ES-I3 (cell line): ENCODE measurements around the gene HASPIN.

Experiments used
- H3K36me3 ChIP-seq: 2 replicates; pipeline ENCODE4 v1.6.1; 2013; ENCODE audit warnings: mild to moderate bottlenecking, low read length, control low read depth, moderate library complexity; ENCODE audit not compliant: insufficient read depth
- H3K4me1 ChIP-seq: 2 replicates; pipeline ENCODE4 v1.6.1; 2013; ENCODE audit warnings: mild to moderate bottlenecking, control low read depth, low read length; ENCODE audit not compliant: insufficient read depth
- H3K9ac ChIP-seq: 2 replicates; pipeline ENCODE4 v1.6.1; 2013; ENCODE audit warnings: low read depth, mild to moderate bottlenecking, low read length, moderate library complexity
- H3K9me3 ChIP-seq: 2 replicates; pipeline ENCODE4 v1.6.1; 2013; ENCODE audit warnings: mild to moderate bottlenecking, low read length, moderate library complexity; ENCODE audit not compliant: control insufficient read depth, insufficient read depth

The HASPIN gene

DNA sequence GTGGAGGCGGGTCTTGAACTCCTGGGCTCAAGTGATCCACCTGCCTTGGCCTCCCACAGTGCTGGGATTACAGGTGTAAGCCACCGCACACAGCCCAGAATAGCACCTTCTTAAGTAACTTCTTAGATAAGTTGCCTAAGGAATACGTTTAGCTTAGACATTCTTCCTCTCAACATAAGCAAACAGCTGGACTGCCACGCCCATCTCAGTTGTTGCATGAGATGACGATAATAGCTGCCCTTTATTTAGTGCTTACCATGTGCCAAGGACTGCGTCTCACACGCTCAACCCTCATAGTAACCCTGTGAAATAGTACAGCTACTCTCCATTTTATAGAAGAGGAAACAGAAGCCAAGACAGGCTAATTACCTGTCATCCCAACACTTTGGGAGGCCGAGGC is 11.8 kb downstream of the HASPIN start:
- Histone ChIP-seq H3K9ac (no peak overlapping the region), H3K4me1 (peaks cover 5% of the 10 kb centered on the region; the same call in 1 of the 2 replicates), H3K36me3 (no peaks in the 10 kb centered on the region), H3K9me3 (no peaks in the 10 kb centered on the region)

DNA sequence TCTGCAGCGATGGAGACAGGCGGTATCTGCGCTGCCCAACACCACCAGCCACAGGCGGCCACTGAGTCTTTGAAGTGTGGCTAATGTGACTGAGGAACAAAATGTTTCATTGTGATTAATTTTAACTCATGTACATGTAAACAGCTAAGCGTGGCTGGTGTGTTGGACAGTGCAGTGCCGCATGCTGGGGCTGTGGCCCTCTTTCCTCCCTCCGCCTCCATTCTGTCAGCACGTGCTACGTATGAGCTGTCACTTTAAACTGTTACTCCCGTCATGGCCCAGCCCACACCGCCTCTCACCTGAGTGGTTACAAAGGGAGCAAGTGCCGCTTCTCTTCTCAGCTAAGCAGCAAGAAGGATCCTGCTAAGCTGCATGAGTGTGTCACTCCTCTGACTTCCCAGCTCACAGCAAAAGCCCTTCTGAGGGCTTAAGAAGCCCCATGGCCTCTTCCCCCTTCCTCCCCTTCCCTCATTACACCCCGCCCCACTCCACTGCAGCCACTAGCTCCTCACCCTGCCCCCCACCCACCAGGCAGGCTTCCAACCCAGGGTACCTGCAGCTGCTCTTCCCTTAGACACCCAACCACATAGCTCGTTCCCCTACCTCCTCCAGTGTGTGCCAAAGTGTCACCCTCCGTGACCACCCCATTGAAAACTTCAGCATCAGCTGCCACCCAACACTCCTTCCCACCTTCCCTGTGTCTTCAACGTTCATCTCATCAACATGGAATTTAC is 15.0 kb downstream of the HASPIN start:
- H3K9me3 ChIP-seq = no peaks in the 10 kb centered on the region
- H3K36me3 ChIP-seq = no peaks in the 10 kb centered on the region
- H3K4me1 ChIP-seq = no peaks in the 10 kb centered on the region; the same call in 1 of the 2 replicates
- H3K9ac ChIP-seq = no peak overlapping the region

DNA sequence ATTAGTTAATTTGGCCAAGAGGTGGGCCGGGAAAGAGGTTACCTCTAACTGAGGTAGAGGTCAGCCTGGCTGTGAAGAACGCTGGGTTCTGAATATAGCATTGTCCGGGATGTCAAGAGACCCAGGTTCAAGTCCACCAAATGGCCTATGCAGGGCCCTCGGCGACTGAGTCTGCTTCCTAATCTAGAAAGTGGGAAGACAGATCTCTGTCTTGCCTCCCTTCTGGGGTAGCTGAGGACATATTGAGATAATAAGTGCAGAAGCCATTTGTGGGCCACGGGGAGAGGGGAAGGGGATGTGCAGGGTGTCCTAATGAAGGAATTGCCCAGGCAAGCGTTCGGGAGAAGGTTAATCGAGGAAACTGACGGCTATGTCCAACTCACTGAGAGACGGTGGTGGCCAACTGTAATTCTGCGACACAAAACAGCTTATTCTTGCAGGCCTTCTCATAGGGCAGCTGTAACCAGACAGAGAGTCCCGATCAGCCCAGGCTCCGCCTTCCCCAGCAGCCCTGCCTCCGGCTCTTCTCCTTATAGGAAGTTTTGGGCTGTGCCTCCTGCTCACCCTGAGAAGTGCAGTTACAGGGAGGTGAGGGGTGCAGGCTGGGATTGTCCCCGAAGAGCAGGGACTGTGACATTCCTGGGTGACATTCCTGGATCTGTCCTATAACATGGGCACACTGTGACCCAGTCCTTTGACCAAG is 15.9 kb downstream of the HASPIN start:
- no peak overlapping the region for H3K9ac ChIP-seq
- H3K9me3 ChIP-seq = no peaks in the 10 kb centered on the region
- no peaks in the 10 kb centered on the region for H3K36me3 ChIP-seq
- H3K4me1 ChIP-seq = no peaks in the 10 kb centered on the region; the same call in 1 of the 2 replicates

DNA sequence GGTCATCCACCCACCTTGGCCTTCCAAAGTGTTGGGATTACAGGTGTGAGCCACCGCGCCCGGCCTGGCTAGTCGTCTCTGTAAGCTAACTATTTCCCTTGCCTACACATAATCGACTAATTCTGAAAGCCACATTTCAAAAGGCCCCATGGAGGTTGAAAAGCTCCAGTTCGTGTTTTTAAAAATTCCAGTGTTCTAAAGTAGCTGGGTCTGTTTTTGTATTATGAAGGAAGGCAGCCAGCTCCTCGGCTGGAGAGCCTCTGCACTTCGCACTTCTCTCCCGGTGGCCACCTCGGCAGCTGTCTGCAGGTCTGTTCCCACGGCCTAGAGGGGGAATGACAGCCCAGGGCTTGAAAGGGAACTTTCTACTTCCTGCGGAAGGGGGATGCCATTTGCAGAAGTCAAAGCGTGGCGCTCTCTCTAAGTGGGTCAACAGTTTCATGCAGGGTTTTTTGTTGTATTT is 16.9 kb downstream of the HASPIN start:
- no peaks in the 10 kb centered on the region for H3K9me3 ChIP-seq
- H3K9ac ChIP-seq = no peak overlapping the region
- no peaks in the 10 kb centered on the region; the same call in 1 of the 2 replicates for H3K4me1 ChIP-seq
- H3K36me3 ChIP-seq = no peaks in the 10 kb centered on the region

DNA sequence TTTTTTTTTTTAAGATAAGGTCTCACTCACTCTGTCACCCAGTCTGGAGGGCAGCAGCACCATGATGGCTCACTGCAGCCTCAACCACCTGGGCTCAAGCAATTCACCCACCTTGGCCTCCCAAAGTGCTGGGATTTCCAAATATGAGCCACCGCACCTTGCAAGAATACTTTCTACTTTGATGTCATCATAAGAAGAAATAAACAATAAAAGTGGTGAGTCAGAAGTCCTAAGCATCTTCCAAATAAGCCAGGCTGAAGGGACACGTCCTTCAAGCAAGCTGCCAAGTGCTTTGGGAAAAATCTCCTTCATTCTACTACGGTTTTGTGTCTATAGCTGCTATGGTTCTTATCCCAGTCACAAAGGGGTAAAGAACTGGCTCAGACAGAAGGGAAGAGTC is 20.3 kb downstream of the HASPIN start:
- Histone ChIP-seq H3K4me1 (no peaks in the 10 kb centered on the region; the same call in 1 of the 2 replicates), H3K36me3 (no peaks in the 10 kb centered on the region), H3K9ac (no peak overlapping the region), H3K9me3 (no peaks in the 10 kb centered on the region)

DNA sequence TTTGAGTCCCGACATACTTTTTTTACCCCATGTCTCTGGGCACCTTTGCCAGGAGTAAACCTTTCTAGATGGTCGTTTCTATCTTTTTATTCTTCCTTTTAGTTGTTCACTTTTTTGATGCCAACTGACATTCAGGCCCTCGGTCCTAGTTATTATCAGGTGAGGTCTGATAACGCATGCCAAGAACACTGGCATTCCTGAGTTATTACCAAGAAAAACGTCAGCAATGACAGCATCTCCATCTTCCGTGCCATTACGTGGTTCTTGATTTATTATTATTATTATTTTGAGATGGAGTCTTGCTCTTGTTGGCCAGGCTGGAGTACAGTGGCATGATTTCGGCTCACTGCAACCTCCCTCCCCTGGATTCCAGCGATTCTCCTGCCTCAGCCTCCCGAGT is 21.4 kb downstream of the HASPIN start:
- no peaks in the 10 kb centered on the region for H3K9me3 ChIP-seq
- no peak overlapping the region for H3K9ac ChIP-seq
- H3K4me1 ChIP-seq = no peaks in the 10 kb centered on the region
- H3K36me3 ChIP-seq = no peaks in the 10 kb centered on the region

DNA sequence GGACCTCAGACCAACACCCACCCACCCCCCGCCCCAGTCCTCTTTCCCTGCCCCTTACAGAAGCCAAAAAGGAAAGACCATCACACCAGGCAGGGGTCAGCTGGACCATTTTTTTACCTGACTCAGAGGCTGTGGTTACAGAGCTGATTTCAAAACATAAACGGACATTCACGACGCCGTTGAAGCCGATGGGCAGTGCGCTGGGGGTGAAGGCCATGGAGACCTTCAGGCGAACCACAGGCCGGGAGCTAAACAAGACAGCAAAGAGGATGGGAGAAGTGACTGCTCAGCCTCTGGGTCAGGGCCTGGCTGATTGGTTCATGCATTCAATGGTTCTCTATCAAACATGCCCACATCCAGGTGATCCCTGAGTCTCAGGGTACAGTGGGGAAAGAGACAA is 24.1 kb downstream of the HASPIN start:
- Histone ChIP-seq H3K9ac (no peak overlapping the region), H3K4me1 (no peaks in the 10 kb centered on the region)

DNA sequence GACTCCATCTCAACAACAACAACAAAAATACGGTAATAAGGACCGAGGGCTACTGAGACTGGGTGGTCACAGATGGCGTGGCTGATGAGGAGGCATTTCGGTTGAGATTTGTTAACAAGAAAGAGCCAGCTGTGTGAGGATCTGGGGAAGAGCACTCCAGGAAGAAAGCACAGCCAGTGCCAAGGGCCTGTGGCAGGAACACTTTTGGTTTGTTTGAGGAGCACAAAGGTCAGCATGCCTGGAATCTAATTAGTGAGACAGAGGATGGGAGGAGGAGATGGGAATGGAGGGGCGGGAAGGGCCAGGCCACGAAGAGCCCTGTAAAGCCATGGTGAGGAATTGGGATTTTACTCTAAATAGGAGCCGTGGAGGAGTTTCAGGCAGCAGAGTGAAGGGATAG is 24.9 kb downstream of the HASPIN start:
- no peaks in the 10 kb centered on the region for H3K9me3 ChIP-seq
- no peaks in the 10 kb centered on the region for H3K4me1 ChIP-seq
- no peaks in the 10 kb centered on the region for H3K36me3 ChIP-seq
- no peak overlapping the region for H3K9ac ChIP-seq

More for the DNA sequence above, 24.1 kb downstream of the HASPIN start:
- Histone ChIP-seq H3K36me3 (no peaks in the 10 kb centered on the region), H3K9me3 (no peaks in the 10 kb centered on the region)

DNA sequence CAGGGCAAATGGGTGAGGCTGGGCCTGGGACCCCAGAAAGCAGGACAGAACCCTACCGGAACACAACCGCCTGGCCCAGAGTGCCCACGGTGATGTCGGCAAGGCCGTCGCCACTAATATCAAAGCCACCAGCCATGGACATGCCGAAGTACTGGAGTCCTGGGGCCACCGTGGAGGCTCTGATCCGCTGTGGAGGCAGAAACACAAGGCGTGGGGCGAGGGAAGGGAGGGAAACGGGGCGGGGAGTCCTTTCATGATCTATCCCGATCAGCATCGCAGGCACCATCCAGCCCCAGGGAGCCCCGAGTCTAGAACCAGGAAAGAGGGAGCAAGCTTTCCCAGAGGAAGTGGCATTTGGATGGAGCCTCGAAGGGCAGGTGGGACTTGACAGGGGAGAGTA is 26.6 kb downstream of the HASPIN start:
- no peak overlapping the region for H3K9ac ChIP-seq
- no peaks in the 10 kb centered on the region for H3K36me3 ChIP-seq
- no peaks in the 10 kb centered on the region for H3K9me3 ChIP-seq
- no peaks in the 10 kb centered on the region for H3K4me1 ChIP-seq

DNA sequence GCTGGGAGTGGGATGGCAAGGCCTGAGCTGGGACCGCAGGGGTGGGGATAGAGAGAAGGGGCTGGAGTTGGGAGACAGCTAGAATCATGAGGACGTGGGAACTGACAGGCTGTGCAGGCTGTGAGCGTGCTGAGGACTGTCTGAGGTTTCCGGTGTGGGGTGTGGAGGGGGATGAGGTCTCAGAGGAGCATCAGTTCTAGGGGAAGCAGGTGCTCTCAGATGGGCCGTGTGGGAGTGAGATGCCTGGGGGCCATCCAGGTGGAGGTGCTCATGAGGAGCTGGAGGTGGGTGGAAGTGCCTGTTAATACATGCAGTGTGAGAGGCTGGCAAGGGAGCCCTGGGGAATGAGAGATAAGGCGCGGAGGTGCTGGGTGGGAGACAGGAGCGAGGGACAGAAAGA is 27.2 kb downstream of the HASPIN start:
- H3K36me3 ChIP-seq = no peaks in the 10 kb centered on the region
- H3K9me3 ChIP-seq = no peaks in the 10 kb centered on the region
- no peak overlapping the region for H3K9ac ChIP-seq
- H3K4me1 ChIP-seq = no peaks in the 10 kb centered on the region

DNA sequence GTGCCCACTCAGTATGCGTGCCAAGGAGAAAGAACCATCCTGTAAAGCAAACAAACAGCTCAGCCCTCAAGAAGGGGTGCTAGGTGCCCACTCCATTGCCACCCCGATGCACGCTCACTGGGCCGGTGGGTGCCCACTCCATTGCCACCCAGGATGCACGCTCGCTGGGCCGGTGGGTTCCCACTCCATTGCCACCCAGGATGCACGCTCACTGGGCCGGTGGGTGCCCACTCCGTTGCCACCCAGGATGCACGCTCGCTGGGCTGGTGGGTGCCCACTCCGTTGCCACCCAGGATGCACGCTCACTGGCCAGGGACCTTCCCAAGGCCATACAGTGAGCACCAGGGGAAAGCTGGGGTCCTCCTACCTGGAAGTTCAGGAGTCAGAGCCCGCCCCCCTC is 28.1 kb downstream of the HASPIN start:
- Histone ChIP-seq H3K4me1 (no peaks in the 10 kb centered on the region), H3K9me3 (no peaks in the 10 kb centered on the region), H3K9ac (no peak overlapping the region), H3K36me3 (no peaks in the 10 kb centered on the region)

DNA sequence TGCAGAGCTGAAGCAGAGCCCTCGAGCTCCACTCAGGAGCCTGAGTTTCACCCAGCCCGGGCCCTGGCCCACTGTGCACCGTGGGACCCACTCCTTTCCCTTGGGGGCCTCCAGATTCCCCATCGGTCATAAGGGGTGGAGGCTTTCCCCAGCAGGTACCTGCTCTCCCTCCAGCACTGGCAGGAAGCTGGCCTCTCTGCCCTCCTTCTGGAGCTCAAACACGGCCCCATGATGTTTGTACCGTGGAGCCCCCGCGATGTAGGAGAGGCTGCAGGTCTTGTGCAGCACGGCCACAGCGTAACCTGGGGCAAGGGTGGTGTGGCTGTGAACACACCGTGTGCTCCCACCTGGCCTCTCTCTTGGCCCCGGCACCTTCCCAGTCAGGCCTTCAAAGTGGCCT is 29.9 kb downstream of the HASPIN start:
- H3K9ac ChIP-seq = no peak overlapping the region
- no peaks in the 10 kb centered on the region for H3K36me3 ChIP-seq
- H3K4me1 ChIP-seq = no peaks in the 10 kb centered on the region
- no peaks in the 10 kb centered on the region for H3K9me3 ChIP-seq

DNA sequence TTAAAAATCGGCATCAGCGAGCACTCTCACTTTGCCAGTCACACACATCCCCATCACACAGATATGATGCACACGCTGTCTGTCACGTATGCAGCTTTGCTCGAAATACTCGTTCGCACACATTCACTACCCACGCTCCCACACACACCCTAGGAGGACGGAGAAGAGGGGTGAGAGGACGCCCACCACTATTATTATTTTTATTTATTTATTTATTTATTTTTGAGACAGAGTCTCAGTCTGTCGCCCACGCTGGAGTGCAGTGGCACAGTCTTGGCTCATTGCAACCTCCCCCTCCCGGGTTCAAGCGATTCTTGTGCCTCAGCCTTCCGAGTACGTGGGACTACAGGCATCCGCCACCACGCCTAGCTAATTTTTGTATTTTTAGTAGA is 30.4 kb downstream of the HASPIN start:
- H3K9me3 ChIP-seq = no peaks in the 10 kb centered on the region
- H3K36me3 ChIP-seq = no peaks in the 10 kb centered on the region
- no peaks in the 10 kb centered on the region for H3K4me1 ChIP-seq
- no peak overlapping the region for H3K9ac ChIP-seq

DNA sequence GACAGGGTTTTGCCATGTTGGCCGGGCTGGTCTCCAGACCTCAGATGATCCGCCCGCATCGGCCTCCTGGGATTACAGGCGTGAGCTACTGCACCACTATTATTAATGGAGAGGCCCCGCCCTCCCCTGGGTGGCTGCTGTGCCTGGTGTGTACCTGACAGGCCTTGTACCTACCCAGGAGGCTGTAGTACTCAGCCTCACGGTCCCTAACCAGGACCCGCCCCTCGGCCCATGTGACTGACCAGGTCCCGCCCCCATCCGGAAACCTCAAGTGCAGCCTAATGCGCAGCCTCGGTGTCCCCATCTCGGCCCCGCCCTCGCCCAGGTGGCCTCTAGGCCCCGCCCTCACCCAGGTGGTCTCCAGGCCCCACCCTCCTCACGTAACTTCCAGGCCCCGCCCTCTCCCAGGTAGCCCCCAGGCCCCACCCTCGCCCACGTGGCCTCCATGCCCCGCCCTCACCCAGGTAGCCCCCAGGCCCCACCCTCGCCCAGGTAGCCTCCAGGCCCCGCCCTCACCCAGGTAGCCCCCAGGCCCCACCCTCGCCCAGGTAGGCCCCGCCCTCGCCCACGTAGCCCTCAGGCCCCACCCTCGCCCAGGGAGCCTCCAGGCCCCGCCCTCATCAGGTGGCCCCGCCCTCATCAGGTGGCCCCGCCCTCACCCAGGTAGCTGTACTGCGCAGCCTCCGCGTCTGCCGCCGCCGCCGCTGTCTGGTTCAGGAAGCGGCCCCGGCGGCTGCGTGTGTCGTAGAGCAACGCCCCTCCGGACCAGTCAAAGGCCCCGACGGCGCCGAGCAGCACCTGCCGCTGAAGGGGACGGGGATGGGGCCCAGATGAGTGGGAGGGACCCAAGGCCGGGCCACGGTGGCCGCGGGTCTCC is 31.0 kb downstream of the HASPIN start:
- H3K9ac ChIP-seq = peak overlapping the region; percentile 62
- H3K9me3 ChIP-seq = no peaks in the 10 kb centered on the region
- no peaks in the 10 kb centered on the region for H3K36me3 ChIP-seq
- H3K4me1 ChIP-seq = no peaks in the 10 kb centered on the region
